PC-9 (cell line): Measurements from ENCODE around the gene MGRN1.

ENCODE experiments used
- CTCF ChIP-seq: fragments of 200-600 bp; sonication (generic); conservative IDR thresholded peaks from 2 replicates; pipeline ENCODE4 v1.6.1; 2017; ENCODE audit warnings: mixed run types, antibody characterized with exemption, mild to moderate bottlenecking, moderate library complexity
- EZH2 ChIP-seq: fragments of 200-600 bp; sonication (generic); IDR thresholded peaks from 2 replicates; pipeline ENCODE4 v1.8.0; 2017; ENCODE audit warnings: antibody characterized with exemption, low read depth

DNA sequence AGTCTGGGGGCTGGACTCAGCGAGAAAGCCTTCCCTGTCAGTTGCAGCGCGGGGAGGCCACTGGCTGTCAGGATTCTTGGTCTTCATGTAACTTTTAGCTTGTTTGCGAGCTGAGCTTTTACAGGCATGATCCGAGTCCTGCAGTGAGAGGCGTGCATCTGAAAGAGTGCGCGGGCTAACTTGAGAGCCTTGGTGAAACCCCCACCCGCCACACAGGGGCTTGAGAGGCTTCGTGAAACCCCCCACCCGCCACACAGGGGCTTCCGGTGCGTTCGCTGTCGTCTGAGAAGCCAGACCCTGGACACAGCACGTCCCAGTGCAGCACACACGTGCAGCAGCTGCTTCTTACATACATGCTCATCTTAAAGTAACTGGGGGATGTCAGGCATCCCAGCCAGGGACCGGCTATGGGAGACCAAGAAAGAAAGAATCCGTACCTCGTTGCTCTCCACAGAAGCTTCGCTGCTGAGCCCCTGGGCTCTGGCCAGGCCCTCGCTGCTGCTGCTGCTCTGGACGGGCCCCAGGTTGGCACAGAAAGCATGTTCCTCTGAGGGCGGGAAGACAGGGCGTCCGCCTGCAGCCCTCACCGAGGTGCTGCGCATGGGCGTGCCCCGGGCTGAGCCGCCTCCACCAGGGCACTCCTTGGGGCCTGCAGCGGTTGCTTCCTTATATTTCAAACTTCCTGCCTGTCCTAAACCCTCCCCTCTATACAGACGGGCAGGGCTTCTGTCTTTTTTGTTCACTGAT lies 76.5 kb downstream of the MGRN1 start:
- TF ChIP-seq CTCF (no peak), EZH2 (no peak)
